ENCODE measurements around the gene NAAA.

DNA sequence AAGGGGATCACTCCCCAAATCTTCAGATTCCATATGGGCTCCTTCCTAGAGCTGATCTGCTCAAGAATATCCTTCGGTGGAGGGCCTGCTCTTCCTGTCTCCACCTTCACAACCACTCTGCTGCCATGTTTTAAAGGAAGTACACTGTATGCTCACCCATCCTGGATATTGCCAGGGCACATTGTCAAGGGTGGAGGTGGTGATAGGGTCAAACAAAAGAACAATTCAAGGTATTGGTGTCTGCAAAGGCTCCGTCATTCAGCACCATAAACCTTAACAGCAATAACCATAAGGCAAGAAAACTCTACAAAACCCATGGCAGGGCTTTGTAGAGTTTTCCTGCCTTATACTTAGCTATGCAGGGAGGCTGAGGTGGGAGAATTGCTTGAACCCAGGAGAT is 18.9 kb downstream of the NAAA start:
- TF ChIP-seq, protein P1, sequence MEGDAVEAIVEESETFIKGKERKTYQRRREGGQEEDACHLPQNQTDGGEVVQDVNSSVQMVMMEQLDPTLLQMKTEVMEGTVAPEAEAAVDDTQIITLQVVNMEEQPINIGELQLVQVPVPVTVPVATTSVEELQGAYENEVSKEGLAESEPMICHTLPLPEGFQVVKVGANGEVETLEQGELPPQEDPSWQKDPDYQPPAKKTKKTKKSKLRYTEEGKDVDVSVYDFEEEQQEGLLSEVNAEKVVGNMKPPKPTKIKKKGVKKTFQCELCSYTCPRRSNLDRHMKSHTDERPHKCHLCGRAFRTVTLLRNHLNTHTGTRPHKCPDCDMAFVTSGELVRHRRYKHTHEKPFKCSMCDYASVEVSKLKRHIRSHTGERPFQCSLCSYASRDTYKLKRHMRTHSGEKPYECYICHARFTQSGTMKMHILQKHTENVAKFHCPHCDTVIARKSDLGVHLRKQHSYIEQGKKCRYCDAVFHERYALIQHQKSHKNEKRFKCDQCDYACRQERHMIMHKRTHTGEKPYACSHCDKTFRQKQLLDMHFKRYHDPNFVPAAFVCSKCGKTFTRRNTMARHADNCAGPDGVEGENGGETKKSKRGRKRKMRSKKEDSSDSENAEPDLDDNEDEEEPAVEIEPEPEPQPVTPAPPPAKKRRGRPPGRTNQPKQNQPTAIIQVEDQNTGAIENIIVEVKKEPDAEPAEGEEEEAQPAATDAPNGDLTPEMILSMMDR (IDR thresholded peaks at IDR 0.05), result no peak
- TF ChIP-seq POLR2A (IDR thresholded peaks at IDR 0.05), result no peak
- TF ChIP-seq POLR2AphosphoS5 (IDR thresholded peaks at IDR 0.05), result no peak

Data from suprapubic skin (tissue), 4 donors.